H1 (cell line): ENCODE measurements around the gene KLKB1. TPM values are rescaled to one million over a fixed set of nuclear protein-coding genes. Genes with fewer than 3 reads are reported as not detected.

Experiments
- CTCF ChIA-PET: fragments of 300-600 bp; sonication (Branson Sonifier 250); formaldehyde crosslinking; loops from one replicate; lab custom pipeline; 2021; ENCODE audit not compliant: partially characterized antibody; lab: Charles Lee
- POLR2A ChIA-PET: fragments of 300-600 bp; sonication (Branson Sonifier 250); formaldehyde crosslinking; loops from one replicate; lab custom pipeline; 2021; ENCODE audit warnings: inconsistent platforms; ENCODE audit not compliant: partially characterized antibody; lab: Charles Lee
- DNase-seq, 2 experiments: peaks; one replicate each; pipeline versions ENCODE4 v3.0.0 to v3.0.0-alpha.2; 2010 to 2022; ENCODE audit warnings: low spot score in 2 of 2, low read depth in 1 of 2, mixed read lengths in 1 of 2
- FAIRE-seq: peaks from 2 replicates; lab custom pipeline; 2011; peaks lifted over from hg19 to GRCh38; lab: Jason Lieb, UNC
- H2AFZ ChIP-seq: 2 replicates; pipeline ENCODE4 v1.8.1; 2012; ENCODE audit warnings: low read length, inconsistent platforms
- H2AK5ac ChIP-seq: 2 replicates; pipeline ENCODE4 v1.6.1; 2013; ENCODE audit warnings: low read depth, low read length
- H2BK120ac ChIP-seq: replicated peaks from 2 replicates; pipeline ENCODE3; 2013; ENCODE audit warnings: low read depth, low read length, inconsistent platforms
- H2BK12ac ChIP-seq: 2 replicates; pipeline ENCODE4 v1.6.1; 2013; ENCODE audit warnings: low read depth, low read length
- H2BK15ac ChIP-seq: 2 replicates; pipeline ENCODE4 v1.6.1; 2013; ENCODE audit warnings: low read length
- H2BK20ac ChIP-seq: 2 replicates; pipeline ENCODE4 v1.6.1; 2013; ENCODE audit warnings: low read length
- H2BK5ac ChIP-seq: 2 replicates; pipeline ENCODE4 v1.6.1; 2013; ENCODE audit warnings: low read depth, low read length
- H3K14ac ChIP-seq: 2 replicates; pipeline ENCODE4 v1.6.1; 2013; ENCODE audit warnings: inconsistent platforms; ENCODE audit not compliant: insufficient read length
- H3K18ac ChIP-seq: 2 replicates; pipeline ENCODE4 v1.6.1; 2013; ENCODE audit warnings: low read length; ENCODE audit errors: extremely low read depth
- H3K23ac ChIP-seq: 2 replicates; pipeline ENCODE4 v1.6.1; 2013; ENCODE audit warnings: inconsistent platforms; ENCODE audit not compliant: insufficient read length
- H3K23me2 ChIP-seq: 2 replicates; pipeline ENCODE4 v1.6.1; 2013; ENCODE audit warnings: low read depth, low read length
- H3K27ac ChIP-seq: 2 replicates; pipeline ENCODE4 v1.6.1; 2011; ENCODE audit warnings: low read depth, low read length, inconsistent platforms
- H3K27me3 ChIP-seq, 4 experiments: replicated peaks in 1 of 4; 1 replicate in 1 of 4; 2 replicates in 3 of 4; pipeline versions ENCODE4 v1.6.1 to v1.8.1; 2011 to 2013; ENCODE audit warnings: low read length in 3 of 4, mild to moderate bottlenecking in 3 of 4, inconsistent platforms in 2 of 4, mixed read lengths in 2 of 4, moderate library complexity in 1 of 4; ENCODE audit not compliant: control insufficient read depth in 3 of 4, insufficient read depth in 3 of 4; ENCODE audit errors: extremely low read depth in 1 of 4
- H3K36me3 ChIP-seq, 4 experiments: 2 replicates each; pipeline versions ENCODE4 v1.6.1 to v1.8.1; 2011 to 2013; ENCODE audit warnings: mild to moderate bottlenecking in 4 of 4, low read length in 3 of 4, moderate library complexity in 2 of 4, control low read depth in 1 of 4, inconsistent platforms in 1 of 4; ENCODE audit not compliant: insufficient read depth in 4 of 4, control insufficient read depth in 2 of 4
- H3K4ac ChIP-seq: replicated peaks from 2 replicates; pipeline ENCODE3; 2013; ENCODE audit warnings: low read length, low read depth, mixed read lengths, inconsistent platforms; ENCODE audit not compliant: insufficient read length
- H3K4me1 ChIP-seq, 4 experiments: replicated peaks in 1 of 4; 1 replicate in 1 of 4; 2 replicates in 3 of 4; pipeline versions ENCODE4 v1.6.1 to v1.8.1; 2011 to 2013; ENCODE audit warnings: low read length in 3 of 4, inconsistent platforms in 2 of 4, mixed read lengths in 1 of 4; ENCODE audit not compliant: insufficient read depth in 4 of 4, control insufficient read depth in 3 of 4
- H3K4me2 ChIP-seq, 2 experiments: 2 replicates each; pipeline versions ENCODE4 v1.6.1 to v1.8.1; 2011 to 2013; ENCODE audit warnings: low read depth in 2 of 2, low read length in 2 of 2, control low read depth in 1 of 2, inconsistent platforms in 1 of 2, mild to moderate bottlenecking in 1 of 2; ENCODE audit not compliant: insufficient read depth in 1 of 2
- H3K4me3 ChIP-seq, 4 experiments: fragments of 200-600, 300-600 bp in 1 of 4; sonication (generic), shearing (Covaris generic), sonication (Bioruptor Twin) in 1 of 4; 2 replicates each; pipeline versions ENCODE4 v1.5.1 to v1.8.1; 2011 to 2016; ENCODE audit warnings: low read length in 4 of 4, low read depth in 3 of 4, control low read depth in 2 of 4, inconsistent platforms in 2 of 4, mild to moderate bottlenecking in 2 of 4, mixed read lengths in 1 of 4, moderate library complexity in 1 of 4; ENCODE audit not compliant: insufficient read depth in 2 of 4; ENCODE audit errors: extremely low read depth in 1 of 4
- H3K56ac ChIP-seq: replicated peaks from 2 replicates; pipeline ENCODE3; 2013; ENCODE audit warnings: low read depth, mild to moderate bottlenecking, mixed read lengths, low read length, inconsistent platforms; ENCODE audit not compliant: insufficient read length
- H3K79me1 ChIP-seq: 2 replicates; pipeline ENCODE4 v1.6.1; 2013; ENCODE audit warnings: low read depth, low read length, control low read depth
- H3K79me2 ChIP-seq, 2 experiments: 2 replicates each; pipeline versions ENCODE4 v1.6.1 to v1.8.1; 2012 to 2013; ENCODE audit warnings: low read length in 2 of 2, mild to moderate bottlenecking in 2 of 2, inconsistent platforms in 1 of 2; ENCODE audit not compliant: insufficient read depth in 2 of 2, control insufficient read depth in 1 of 2
- H3K9ac ChIP-seq, 4 experiments: replicated peaks in 1 of 4; 1 replicate in 1 of 4; 2 replicates in 3 of 4; pipeline versions ENCODE4 v1.6.1 to v1.8.1; 2011 to 2013; ENCODE audit warnings: low read depth in 3 of 4, low read length in 3 of 4, control low read depth in 2 of 4, mild to moderate bottlenecking in 2 of 4, moderate library complexity in 2 of 4, inconsistent platforms in 1 of 4; ENCODE audit errors: extremely low read depth in 1 of 4
- H3K9me3 ChIP-seq, 2 experiments: 2 replicates each; pipeline versions ENCODE4 v1.6.1 to v1.8.1; 2012 to 2013; ENCODE audit warnings: mild to moderate bottlenecking in 2 of 2, moderate library complexity in 2 of 2, control low read depth in 1 of 2, inconsistent platforms in 1 of 2, low read depth in 1 of 2, low read length in 1 of 2, mixed read lengths in 1 of 2; ENCODE audit not compliant: insufficient read depth in 2 of 2
- H4K20me1 ChIP-seq, 2 experiments: replicated peaks in 1 of 2; 2 replicates each; pipeline versions ENCODE3 to v1.8.1; 2011 to 2013; ENCODE audit warnings: inconsistent platforms in 2 of 2, low read length in 2 of 2, mild to moderate bottlenecking in 1 of 2; ENCODE audit not compliant: insufficient read depth in 2 of 2, control insufficient read depth in 1 of 2
- H4K5ac ChIP-seq: 2 replicates; pipeline ENCODE4 v1.6.1; 2013; ENCODE audit warnings: low read length, low read depth, mixed read lengths, inconsistent platforms; ENCODE audit not compliant: insufficient read length
- H4K8ac ChIP-seq: 2 replicates; pipeline ENCODE4 v1.8.0; 2013; ENCODE audit warnings: mild to moderate bottlenecking, moderate library complexity, low read length, inconsistent platforms; ENCODE audit not compliant: insufficient read depth; ENCODE audit errors: extremely low read depth
- H4K91ac ChIP-seq: replicated peaks from 2 replicates; pipeline ENCODE3; 2013; ENCODE audit warnings: low read length, mixed read lengths, inconsistent platforms; ENCODE audit not compliant: insufficient read length
- BACH1 ChIP-seq: IDR thresholded peaks from 2 replicates; pipeline ENCODE4 v1.6.1; 2012; ENCODE audit warnings: low read length, improper control_type of control experiment
- POLR2A ChIP-seq, 2 experiments: IDR thresholded peaks; 1 replicate in 1 of 2; 2 replicates in 1 of 2; pipeline ENCODE4 v1.6.1; 2011; ENCODE audit warnings: low read depth in 2 of 2, low read length in 2 of 2, mild to moderate bottlenecking in 2 of 2; ENCODE audit errors: control extremely low read depth in 1 of 2
- POLR2AphosphoS5 ChIP-seq: IDR thresholded peaks from 2 replicates; pipeline ENCODE4 v1.6.1; 2011; ENCODE audit warnings: low read depth, low read length
- SIN3A ChIP-seq, 2 experiments: IDR thresholded peaks in 1 of 2; conservative IDR thresholded peaks in 1 of 2; 2 replicates each; pipeline ENCODE4 v1.6.1; 2011 to 2012; ENCODE audit warnings: low read length in 2 of 2, improper control_type of control experiment in 1 of 2, low read depth in 1 of 2, mild to moderate bottlenecking in 1 of 2
- TAF7 ChIP-seq: optimal IDR thresholded peaks from 2 replicates; pipeline ENCODE3; 2011; ENCODE audit warnings: low read depth, mild to moderate bottlenecking, inconsistent platforms, low read length, moderate library complexity, borderline replicate concordance
- WGBS, 2 experiments: shearing (Covaris generic) in 1 of 2; methylation state at CpG; one replicate each; pipeline versions ENCODE4 v1.1.6 to v1.1.7; 2013 to 2015; ENCODE audit warnings: low lambda C conversion rate in 2 of 2, mixed read lengths in 2 of 2, inconsistent platforms in 1 of 2, low coverage in 1 of 2, missing lambda C conversion rate in 1 of 2; ENCODE audit not compliant: insufficient replicate concordance in 2 of 2, insufficient coverage in 1 of 2, insufficient read length in 1 of 2; ENCODE audit errors: extremely low coverage in 1 of 2, missing lambda C conversion rate in 1 of 2; 5-methylcytosine and 5-hydroxymethylcytosine counted together
- polyA plus RNA-seq, 7 experiments: library from polyadenylated mRNA; depleted of rRNA in 3 of 7; stranded (reverse) in 5 of 7; unstranded in 2 of 7; fragments of >200 nt in 5 of 7; fragments of 200-250 nt in 2 of 7; gene quantifications; 1 replicate in 5 of 7; 2 replicates in 1 of 7; 4 replicates in 1 of 7; pipeline versions ENCODE4 v1.2.1 to v1.2.3, GENCODE V29; 2011 to 2013; ENCODE audit warnings: missing spikeins in 2 of 7, mixed read lengths in 2 of 7
- total RNA-seq: library from RNA; stranded (reverse); fragmentation: NEBNext Ultra II Directional; extraction: Animal tissue kit (Norgen Biotek cat#: 25700); gene quantifications from 2 replicates; pipeline ENCODE4 v1.2.1, GENCODE V29; 2021

Gene KLKB1
- total and polyA plus RNA-seq, 2 of the 8 experiments (the other 6 are each of a cell fraction or from before 2014, with no cell fraction given) = 12.0 to 20.9 TPM

- H3K79me1 ChIP-seq = no peaks in the 10 kb centered on the region
- no peak overlapping the region for H3K56ac ChIP-seq
- H3K4me3 ChIP-seq = peak overlapping the region; percentile 59 to 95 (median 76)
- no peak overlapping the region for H4K5ac ChIP-seq
- no peaks in the 10 kb centered on the region for H3K27me3 ChIP-seq
- H2AK5ac ChIP-seq = peak overlapping the region; percentile 90; the same call in 1 of the 2 replicates
- no peak overlapping the region for H2BK15ac ChIP-seq
- peak overlapping the region; percentile 60; the same call in 1 of the 2 replicates for H2BK5ac ChIP-seq
- H4K91ac ChIP-seq = no peak overlapping the region
- H3K36me3 ChIP-seq = peaks cover 2 to 36% (median 16%) of the 10 kb centered on the region in 4 experiments; a peak in 5 of 8 replicates
- peak overlapping the region; percentile 77 to 95 for H3K4me2 ChIP-seq
- DNase-seq = no peak
- peak overlapping the region; percentile 61; the same call in 1 of the 2 replicates for H3K27ac ChIP-seq
- peaks cover 0 to 3% of the 10 kb centered on the region in 2 experiments for H4K20me1 ChIP-seq
- no peak overlapping the region for H3K23ac ChIP-seq
- no peak for FAIRE-seq
- no peak overlapping the region for H2BK120ac ChIP-seq
- ChIA-PET CTCF (interaction anchor here (0.6 kb wide), 1 partner anchor 15 kb away, joined by 3 read pairs; no protein-coding TSS in a partner anchor), POLR2A (interaction anchor here (0.6 to 1.0 kb wide), 2 partner anchors 14 to 17 kb away, joined by 3 to 4 read pairs; no protein-coding TSS in a partner anchor)
- 48% methylated on average over 5 of the region's 5 CpGs; no CpG with 5 or more reads in 1 of the 2 experiments for WGBS, 2 experiments
- peak overlapping the region; percentile 51; the same call in 1 of the 2 replicates for H3K18ac ChIP-seq
- H3K9me3 ChIP-seq = no peaks in the 10 kb centered on the region; a peak in 1 of 4 replicates
- H3K9ac ChIP-seq = peak overlapping the region; percentile 67 to 95 (median 75)
- H3K4me1 ChIP-seq = peaks cover 3 to 16% (median 9%) of the 10 kb centered on the region in 4 experiments; a peak in 6 of 7 replicates
- H3K14ac ChIP-seq = no peak overlapping the region
- H3K23me2 ChIP-seq = peaks cover 4% of the 10 kb centered on the region; the same call in 1 of the 2 replicates
- H3K79me2 ChIP-seq = peaks cover 4 to 43% of the 10 kb centered on the region in 2 experiments; a peak in 3 of 4 replicates
- no peak overlapping the region for H2BK12ac ChIP-seq
- no peak overlapping the region for H4K8ac ChIP-seq
- no peak overlapping the region for H2BK20ac ChIP-seq
- no peak overlapping the region for H2AFZ ChIP-seq
- TF ChIP-seq BACH1 (no peak), POLR2A (IDR thresholded peaks at IDR 0.05; ENCODE audit: control extremely low read depth in 1 of 2, low read depth in 2 of 2, low read length in 2 of 2) (peak; percentile 57 to 88; a peak in 2 of 3 replicates), POLR2AphosphoS5 (peak; percentile 94), SIN3A (conservative IDR thresholded peaks at IDR 0.05 in 1 of 2, IDR thresholded peaks at IDR 0.05 in 1 of 2; ENCODE audit: low read depth in 1 of 2, low read length in 2 of 2) (no peak), TAF7 (peak; percentile 70)
- TF ChIP-seq, all 59 proteins: peak for 3
- no peak overlapping the region for H3K4ac ChIP-seq
These were observed 17.5 kb downstream of the KLKB1 start for GRCh38 chr4:186244835-186245234.
